Prostate gland (tissue), 2 donors: ENCODE data around the gene AVPR2.

ENCODE experiments used
- CTCF ChIP-seq, 4 experiments: fragments of 200-600 bp in 2 of 4; fragments of 450-650 bp in 2 of 4; sonication (generic) in 2 of 4; IDR thresholded peaks; 1 replicate in 3 of 4; 2 replicates in 1 of 4; pipeline ENCODE4 v1.5.1; 2016 to 2019; ENCODE audit warnings: antibody characterized with exemption in 4 of 4, mild to moderate bottlenecking in 2 of 4, moderate library complexity in 2 of 4
- POLR2A ChIP-seq: fragments of 450-650 bp; IDR thresholded peaks from one replicate; pipeline ENCODE4 v1.6.1; 2016; ENCODE audit warnings: antibody characterized with exemption, mild to moderate bottlenecking
- POLR2AphosphoS5 ChIP-seq: sonication (generic); formaldehyde crosslinking; IDR thresholded peaks from one replicate; pipeline ENCODE4 v1.6.1; 2017; ENCODE audit warnings: antibody characterized with exemption

GRCh38 chrX:153865321-153865580 is 39.2 kb upstream of the AVPR2 start:
- TF ChIP-seq CTCF (IDR thresholded peaks at IDR 0.05) (no peak), POLR2A (no peak), POLR2AphosphoS5 (no peak)
